Measurements from ENCODE around the gene CEMP1. TPM values are rescaled to one million over a fixed set of nuclear protein-coding genes. Genes with fewer than 3 reads are reported as not detected.

Gene CEMP1
- total RNA-seq, 1 experiment from 2014 or later: 0.68 TPM

GRCh38 chr16:2481676-2482075 is 49.5 kb downstream of the CEMP1 start:
- H3K27ac Mint-ChIP-seq (ENCODE audit: unreplicated experiment): no peak overlapping the region
- CTCF ChIA-PET: no interaction called here

GRCh38 chr16:2480948-2481347 is 50.3 kb downstream of the CEMP1 start:
- no peaks in the 10 kb centered on the region for H3K4me1 ChIP-seq
- Mint-ChIP-seq H3K4me1 (ENCODE audit: low read depth, unreplicated experiment) (peaks cover 17% of the 10 kb centered on the region), H3K27me3 (ENCODE audit: insufficient read depth, unreplicated experiment) (no peaks in the 10 kb centered on the region), H3K4me3 (ENCODE audit: unreplicated experiment) (no peak overlapping the region), H3K36me3 (ENCODE audit: insufficient read depth, unreplicated experiment) (peaks cover 16% of the 10 kb centered on the region), H3K27ac (ENCODE audit: unreplicated experiment) (no peak overlapping the region), H3K9me3 (ENCODE audit: unreplicated experiment) (no peaks in the 10 kb centered on the region)
- BruUV-seq (replicated peaks): no TSS peak
- no peak for DNase-seq
- no peak for TF ChIP-seq CTCF (IDR thresholded peaks at IDR 0.05; ENCODE audit: insufficient read depth in 1 of 2, low read depth in 1 of 2, low read length in 1 of 2, severe bottlenecking in 1 of 2, unreplicated experiment in 1 of 2)
- H3K9me3 ChIP-seq: no peaks in the 10 kb centered on the region
- H3K27me3 ChIP-seq (replicated peaks; ENCODE audit: control insufficient read depth, insufficient read depth, low read length): no peaks in the 10 kb centered on the region
- no peak overlapping the region for H3K4me3 ChIP-seq (ENCODE audit: low read depth, low read length)
- ChIA-PET POLR2A (no interaction called here), CTCF (no interaction called here)
- no peaks in the 10 kb centered on the region for H3K36me3 ChIP-seq (ENCODE audit: control insufficient read depth, insufficient read depth, low read length)
- intact Hi-C loops (cut with micrococcal nuclease; ENCODE audit: unreplicated experiment): no loop called here

More at GRCh38 chr16:2481676-2482075, 49.5 kb downstream of the CEMP1 start:
- intact Hi-C loops (cut with micrococcal nuclease; ENCODE audit: unreplicated experiment): no loop called here
- no peaks in the 10 kb centered on the region for H3K9me3 Mint-ChIP-seq (ENCODE audit: unreplicated experiment)
- no peak overlapping the region for H3K4me3 Mint-ChIP-seq (ENCODE audit: unreplicated experiment)
- TF ChIP-seq CTCF (IDR thresholded peaks at IDR 0.05; ENCODE audit: insufficient read depth in 1 of 2, low read depth in 1 of 2, low read length in 1 of 2, severe bottlenecking in 1 of 2, unreplicated experiment in 1 of 2): no peak
- H3K4me1 Mint-ChIP-seq (ENCODE audit: low read depth, unreplicated experiment): peaks cover 17% of the 10 kb centered on the region
- peaks cover 16% of the 10 kb centered on the region for H3K36me3 Mint-ChIP-seq (ENCODE audit: insufficient read depth, unreplicated experiment)
- no peaks in the 10 kb centered on the region for H3K27me3 Mint-ChIP-seq (ENCODE audit: insufficient read depth, unreplicated experiment)
- Histone ChIP-seq H3K4me1 (no peaks in the 10 kb centered on the region), H3K9me3 (no peaks in the 10 kb centered on the region), H3K4me3 (ENCODE audit: low read depth, low read length) (no peak overlapping the region), H3K36me3 (ENCODE audit: control insufficient read depth, insufficient read depth, low read length) (no peaks in the 10 kb centered on the region), H3K27me3 (replicated peaks; ENCODE audit: control insufficient read depth, insufficient read depth, low read length) (no peaks in the 10 kb centered on the region)
- POLR2A ChIA-PET: no interaction called here
- DNase-seq: no peak
- BruUV-seq (replicated peaks): no TSS peak

Small RNA genes lying within 50 kb of the gene (microRNA-seq; reads per million reads assigned to microRNA genes)
- not detected for gene MIR3178

Other genes starting within 250 kb of the CEMP1 start
- 14.6 and 16.1 TPM in 2 replicates for gene ABCA3, start 190.7 kb downstream of the CEMP1 start, total RNA-seq (2022)
- 48.7 and 52.4 TPM in 2 replicates for gene CCNF, start 102.0 kb downstream of the CEMP1 start, total RNA-seq (2022)
- 29.0 and 30.6 TPM in 2 replicates for gene TEDC2, start 71.3 kb downstream of the CEMP1 start, total RNA-seq (2022)
- 0.30 and 0.39 TPM in 2 replicates for gene NTN3, start 60.1 kb downstream of the CEMP1 start, total RNA-seq (2022)
- 20.8 and 22.6 TPM in 2 replicates for gene TBC1D24, start 56.3 kb downstream of the CEMP1 start, total RNA-seq (2022)
- 200 and 204 TPM in 2 replicates for gene ATP6V0C, start 17.5 kb downstream of the CEMP1 start, total RNA-seq (2022)
- gene AMDHD2, start 11.0 kb downstream of the CEMP1 start, total RNA-seq (2022): 62.3 and 67.2 TPM in 2 replicates
- gene PDPK1, start 6.6 kb upstream of the CEMP1 start, total RNA-seq (2022): 60.5 and 69.8 TPM in 2 replicates
- gene KCTD5, start 151.1 kb upstream of the CEMP1 start, total RNA-seq (2022): 30.4 and 33.3 TPM in 2 replicates
- 0.72 and 1.1 TPM in 2 replicates for gene PRSS27, start 188.8 kb upstream of the CEMP1 start, total RNA-seq (2022)
- gene SRRM2, start 221.2 kb upstream of the CEMP1 start, total RNA-seq (2022): 332 and 382 TPM in 2 replicates
- gene ELOB, start 245.9 kb upstream of the CEMP1 start, total RNA-seq (2022): 175 and 184 TPM in 2 replicates